GM23338 (cell line): ENCODE results near the gene CCDC74A. TPM values are rescaled to one million over a fixed set of nuclear protein-coding genes. Genes with fewer than 3 reads are reported as not detected.
"Not testable (repeated sequence)": the region's sequence is repeated elsewhere in the genome, so short reads cannot be mapped to it uniquely, and the experiment has no call there.

Experiments
- ATAC-seq: fragments of 200-7000 bp; cut with Tn5 transposase; 3 replicates; pipeline ENCODE4 v1.9.1; 2020
- DNase-seq: peaks from one replicate; pipeline ENCODE4 v3.0.0-alpha.2; 2015; ENCODE audit warnings: low spot score
- H2AFZ ChIP-seq: fragments of 200-600 bp; sonication (generic); 2 replicates; pipeline ENCODE4 v1.8.0; 2016; ENCODE audit warnings: antibody characterized with exemption, mild to moderate bottlenecking, moderate library complexity
- H3F3A ChIP-seq: fragments of 200-600 bp; sonication (generic); replicated peaks from 2 replicates; pipeline ENCODE4 v1.8.0; 2017; ENCODE audit warnings: antibody characterized with exemption, mixed run types, low read depth
- H3K27ac ChIP-seq: fragments of 200-600 bp; sonication (generic); 2 replicates; pipeline ENCODE4 v1.6.1; 2016; ENCODE audit warnings: low read depth
- H3K27me3 ChIP-seq: fragments of 200-600 bp; sonication (generic); 2 replicates; pipeline ENCODE4 v1.8.0; 2016; ENCODE audit warnings: mild to moderate bottlenecking, mixed run types, moderate library complexity; ENCODE audit not compliant: insufficient read depth
- H3K36me3 ChIP-seq: fragments of 200-600 bp; sonication (generic); 2 replicates; pipeline ENCODE4 v1.8.0; 2016; ENCODE audit warnings: mild to moderate bottlenecking; ENCODE audit not compliant: insufficient read depth
- H3K4me1 ChIP-seq: fragments of 200-600 bp; sonication (generic); 2 replicates; pipeline ENCODE4 v1.8.0; 2016; ENCODE audit warnings: mild to moderate bottlenecking, moderate library complexity; ENCODE audit not compliant: insufficient read depth
- H3K4me2 ChIP-seq: fragments of 200-600 bp; sonication (generic); 2 replicates; pipeline ENCODE4 v1.7.1; 2017; ENCODE audit warnings: mixed run types
- H3K4me3 ChIP-seq: fragments of 200-600 bp; sonication (generic); 2 replicates; pipeline ENCODE4 v1.6.1; 2016; ENCODE audit warnings: mixed run types
- H3K79me2 ChIP-seq: fragments of 200-600 bp; sonication (generic); replicated peaks from 2 replicates; pipeline ENCODE4 v1.8.0; 2017; ENCODE audit warnings: mild to moderate bottlenecking; ENCODE audit not compliant: insufficient read depth
- H3K9me2 ChIP-seq: fragments of 200-600 bp; sonication (generic); 2 replicates; pipeline ENCODE4 v1.8.0; 2017; ENCODE audit not compliant: insufficient read depth
- H4K20me1 ChIP-seq: fragments of 200-600 bp; sonication (generic); replicated peaks from 2 replicates; pipeline ENCODE4 v1.8.0; 2017; ENCODE audit warnings: mild to moderate bottlenecking; ENCODE audit not compliant: insufficient read depth
- H3K27ac Mint-ChIP-seq: 2 replicates; pipeline ENCODE4 v1.8.0; 2020; ENCODE audit warnings: inconsistent platforms, mild to moderate bottlenecking, moderate library complexity, mixed read lengths
- H3K27me3 Mint-ChIP-seq: 3 replicates; pipeline ENCODE4 v1.8.0; 2022; ENCODE audit warnings: low read depth, mild to moderate bottlenecking, moderate library complexity, mixed read lengths, inconsistent platforms; ENCODE audit not compliant: insufficient read depth, poor library complexity
- H3K36me3 Mint-ChIP-seq: 3 replicates; pipeline ENCODE4 v1.8.0; 2021; ENCODE audit warnings: low read depth, mild to moderate bottlenecking, inconsistent platforms, moderate library complexity, mixed read lengths
- H3K4me1 Mint-ChIP-seq: 3 replicates; pipeline ENCODE4 v1.8.0; 2020; ENCODE audit warnings: mild to moderate bottlenecking, inconsistent platforms, mixed read lengths
- H3K4me3 Mint-ChIP-seq: 3 replicates; pipeline ENCODE4 v1.8.0; 2021; ENCODE audit warnings: moderate library complexity, mild to moderate bottlenecking, inconsistent platforms, mixed read lengths
- H3K9me3 Mint-ChIP-seq: 3 replicates; pipeline ENCODE4 v1.8.0; 2020; ENCODE audit warnings: moderate library complexity, mild to moderate bottlenecking, inconsistent platforms, mixed read lengths
- NANOG ChIP-seq: IDR thresholded peaks from 2 replicates; pipeline ENCODE4 v1.6.1; 2016; ENCODE audit warnings: antibody characterized with exemption, borderline replicate concordance
- STAT1 ChIP-seq: IDR thresholded peaks from one replicate; pipeline ENCODE4 v1.6.1; 2016; ENCODE audit warnings: antibody characterized with exemption; ENCODE audit not compliant: unreplicated experiment
- ZNF114 ChIP-seq: fragments of 250-450 bp; sonication (Bioruptor Pico); IDR thresholded peaks from 2 replicates; pipeline ENCODE4 v1.5.0; 2020; ENCODE audit warnings: mild to moderate bottlenecking, moderate library complexity
- polyA plus RNA-seq: library from polyadenylated mRNA; unstranded; fragments of >200 nt; fragmentation: Nextera tagmentation; extraction: Ambion mirVana; gene quantifications from 2 replicates; pipeline ENCODE4 v1.2.1, GENCODE V29; 2016
- total RNA-seq: library from RNA; depleted of rRNA; stranded (reverse); fragments of >200 nt; shearing (Covaris generic); gene quantifications from 2 replicates; pipeline ENCODE4 v1.2.3, GENCODE V29; 2014

CCDC74A gene
- total and polyA plus RNA-seq, 2 experiments from 2014 or later: 16.5 to 47.8 TPM

GRCh38 chr2:131535526-131535925 lies 7.8 kb downstream of the CCDC74A start (continued):
- no peak for TF ChIP-seq STAT1
- no peak for TF ChIP-seq ZNF114 (CRISPR knock-in tag)
- no peak for TF ChIP-seq NANOG

GRCh38 chr2:131535951-131536826 lies 8.5 kb downstream of the CCDC74A start:
- H3K27ac Mint-ChIP-seq, H3K4me3 Mint-ChIP-seq, H3K36me3 Mint-ChIP-seq, DNase-seq, H3K4me3 ChIP-seq, H3K4me1 ChIP-seq, H3K4me1 Mint-ChIP-seq, H3K9me3 Mint-ChIP-seq, H3K4me2 ChIP-seq, H3F3A ChIP-seq, H3K9me2 ChIP-seq, H3K79me2 ChIP-seq, H2AFZ ChIP-seq, H4K20me1 ChIP-seq, H3K27ac ChIP-seq, H3K27me3 Mint-ChIP-seq, ATAC-seq, H3K36me3 ChIP-seq, H3K27me3 ChIP-seq: not testable (repeated sequence)

- H3K79me2 ChIP-seq, H3K27ac Mint-ChIP-seq, H3K27ac ChIP-seq, H3F3A ChIP-seq, H3K4me3 ChIP-seq, H3K4me2 ChIP-seq, H3K9me2 ChIP-seq, H3K4me3 Mint-ChIP-seq, H3K9me3 Mint-ChIP-seq, H3K36me3 Mint-ChIP-seq, DNase-seq, H3K27me3 Mint-ChIP-seq, ATAC-seq, H3K36me3 ChIP-seq, H2AFZ ChIP-seq, H3K4me1 ChIP-seq, H3K4me1 Mint-ChIP-seq, H3K27me3 ChIP-seq, H4K20me1 ChIP-seq: not testable (repeated sequence)
Observed at GRCh38 chr2:131536841-131537240, 9.2 kb downstream of the CCDC74A start.

GRCh38 chr2:131538856-131539255 lies 11.2 kb downstream of the CCDC74A start:
- not testable (repeated sequence) for H3K4me3 Mint-ChIP-seq, H3F3A ChIP-seq, H3K4me3 ChIP-seq, H3K4me1 Mint-ChIP-seq, H3K27ac Mint-ChIP-seq, H3K27ac ChIP-seq, H2AFZ ChIP-seq, H3K36me3 ChIP-seq, H3K9me2 ChIP-seq, H3K9me3 Mint-ChIP-seq, H3K4me2 ChIP-seq, H3K79me2 ChIP-seq, H3K27me3 Mint-ChIP-seq, H3K36me3 Mint-ChIP-seq, ATAC-seq, H3K4me1 ChIP-seq, H4K20me1 ChIP-seq, H3K27me3 ChIP-seq, DNase-seq
